GM18520 (cell line): Measurements from ENCODE around the gene CDH12.
"Not testable (repeated sequence)": the region's sequence is repeated elsewhere in the genome, so short reads cannot be mapped to it uniquely, and the experiment has no call there.

Source experiments
- ATAC-seq: cut with Tn5 transposase; IDR thresholded peaks from one replicate; pipeline ENCODE4 v1.9.1; 2021; ENCODE audit not compliant: unreplicated experiment

The CDH12 gene

GRCh38 chr5:22051881-22052280 is 801.3 kb downstream of the CDH12 start:
- no peak for ATAC-seq

- no peak for ATAC-seq
These were observed 802.2 kb downstream of the CDH12 start for GRCh38 chr5:22050931-22051330.

GRCh38 chr5:22044229-22044628 is 808.9 kb downstream of the CDH12 start:
- ATAC-seq, result no peak

DNA sequence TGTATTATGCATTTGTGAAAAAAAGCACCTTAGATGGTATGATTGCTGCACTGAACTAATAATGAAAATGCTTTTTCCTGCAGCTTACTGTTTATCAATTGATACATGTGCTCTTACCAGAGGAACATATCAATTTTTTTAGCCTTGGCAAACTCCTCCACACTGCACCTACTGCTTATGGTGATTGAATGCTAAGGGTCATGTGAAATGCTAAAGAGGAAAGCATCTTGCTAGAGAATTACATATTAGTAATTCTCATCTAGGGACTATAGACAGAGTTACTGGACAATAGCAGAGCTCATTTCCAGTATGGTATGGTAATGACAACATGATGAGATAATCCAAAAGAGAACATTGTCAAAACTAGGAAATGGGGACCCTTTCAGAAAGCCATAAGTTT is 817.1 kb downstream of the CDH12 start:
- ATAC-seq, result no peak

GRCh38 chr5:22033066-22033465 is 820.1 kb downstream of the CDH12 start:
- ATAC-seq, result no peak

- ATAC-seq, result no peak
These were observed 829.4 kb downstream of the CDH12 start for GRCh38 chr5:22023784-22024183.

- not testable (repeated sequence) for ATAC-seq
These were observed 840.3 kb downstream of the CDH12 start for GRCh38 chr5:22012893-22013292.

- ATAC-seq, result not testable (repeated sequence)
These were observed 842.3 kb downstream of the CDH12 start for GRCh38 chr5:22010808-22011207.

DNA sequence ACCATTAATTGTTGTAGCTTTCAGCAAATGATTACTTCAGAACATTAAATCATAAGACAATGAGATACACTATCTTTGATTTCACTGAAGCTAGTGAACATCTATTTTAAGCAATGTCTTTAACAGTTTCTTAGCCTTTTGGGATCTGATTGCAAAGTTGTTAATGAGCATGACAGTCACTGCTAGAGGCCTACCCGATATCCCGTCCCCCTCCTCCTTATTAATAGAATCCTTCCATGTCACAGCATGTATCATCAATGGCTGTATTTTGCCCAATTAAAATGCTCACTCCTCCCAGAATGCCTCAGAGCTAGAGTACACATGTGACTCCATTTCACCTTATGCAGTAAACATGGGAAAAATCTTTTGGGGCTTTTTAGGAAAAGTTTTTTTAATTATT is 852.0 kb downstream of the CDH12 start:
- ATAC-seq, result not testable (repeated sequence)

DNA sequence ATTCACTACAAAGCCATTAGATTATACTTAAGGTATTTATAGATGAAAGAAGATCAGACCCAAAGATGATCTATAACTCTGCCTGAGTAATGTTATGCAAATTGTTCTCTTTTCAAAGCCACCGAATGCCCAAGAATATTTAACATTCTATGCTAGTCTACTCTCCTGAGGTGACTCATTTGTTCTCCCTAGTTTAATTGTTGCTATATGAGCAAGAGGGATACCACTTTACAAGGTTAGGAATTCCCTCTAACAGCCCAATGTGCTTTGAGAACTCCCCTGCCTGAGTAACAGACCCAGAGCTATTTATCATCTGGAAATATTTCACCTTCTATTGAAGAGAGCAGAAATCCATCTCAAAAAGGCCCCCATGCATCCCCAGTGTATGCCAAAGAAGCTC is 867.3 kb downstream of the CDH12 start:
- not testable (repeated sequence) for ATAC-seq

GRCh38 chr5:21951571-21951970 is 901.6 kb downstream of the CDH12 start:
- not testable (repeated sequence) for ATAC-seq

- no peak for ATAC-seq
These were observed 922.0 kb downstream of the CDH12 start for GRCh38 chr5:21931116-21931515.

GRCh38 chr5:21919414-21920022 is 933.6 kb downstream of the CDH12 start:
- peak; percentile 97 for ATAC-seq

GRCh38 chr5:21918451-21918850 is 934.7 kb downstream of the CDH12 start:
- no peak for ATAC-seq

DNA sequence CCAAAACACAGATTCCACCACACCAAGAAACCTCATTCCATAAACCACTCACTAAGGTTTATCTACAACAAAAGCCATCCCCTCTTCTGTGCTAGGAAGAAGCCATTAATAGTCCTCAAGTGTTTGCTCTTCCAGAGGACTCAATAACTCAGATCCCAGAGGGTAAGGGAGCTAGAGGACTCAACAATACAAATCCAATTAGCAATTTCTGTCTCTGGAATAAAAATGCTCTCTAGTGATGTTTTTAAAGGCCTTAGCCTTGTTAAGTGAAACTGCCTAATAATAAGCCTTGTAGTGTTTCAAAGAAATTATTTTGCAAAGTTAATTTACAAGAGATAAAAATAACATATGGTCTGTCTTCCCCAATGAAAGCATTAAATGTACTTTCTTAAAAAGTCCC is 942.4 kb downstream of the CDH12 start:
- no peak for ATAC-seq

DNA sequence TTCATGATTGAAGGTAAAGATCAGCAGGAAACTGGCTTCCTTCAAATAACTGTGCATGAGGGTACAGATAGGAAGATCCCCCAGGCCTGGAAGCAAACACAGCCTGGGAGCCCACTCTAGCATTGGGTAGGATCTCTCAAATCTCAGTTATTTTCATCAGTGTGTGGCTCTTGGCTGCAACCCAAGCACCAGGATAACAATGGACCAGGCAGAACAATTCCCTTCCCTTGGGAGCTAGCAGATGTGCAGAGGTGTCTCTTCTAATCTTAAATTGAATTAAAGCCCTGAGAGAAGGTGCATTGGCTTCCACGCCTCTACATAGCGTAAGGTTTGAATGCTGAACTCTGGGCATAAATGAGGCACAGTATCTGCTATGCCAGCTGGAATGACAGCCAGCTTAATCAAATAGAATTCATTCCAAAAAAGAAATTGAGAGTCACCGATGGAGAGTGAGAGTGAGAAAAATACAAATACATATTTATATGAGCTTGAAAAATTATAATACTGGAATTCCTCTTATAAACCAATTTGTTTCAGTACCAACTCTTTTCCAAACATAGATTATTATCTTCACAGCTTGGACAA is 957.3 kb downstream of the CDH12 start:
- ATAC-seq, result no peak

GRCh38 chr5:21893161-21893560 is 960.0 kb downstream of the CDH12 start:
- no peak for ATAC-seq

GRCh38 chr5:21889581-21889980 is 963.6 kb downstream of the CDH12 start:
- ATAC-seq, result no peak

DNA sequence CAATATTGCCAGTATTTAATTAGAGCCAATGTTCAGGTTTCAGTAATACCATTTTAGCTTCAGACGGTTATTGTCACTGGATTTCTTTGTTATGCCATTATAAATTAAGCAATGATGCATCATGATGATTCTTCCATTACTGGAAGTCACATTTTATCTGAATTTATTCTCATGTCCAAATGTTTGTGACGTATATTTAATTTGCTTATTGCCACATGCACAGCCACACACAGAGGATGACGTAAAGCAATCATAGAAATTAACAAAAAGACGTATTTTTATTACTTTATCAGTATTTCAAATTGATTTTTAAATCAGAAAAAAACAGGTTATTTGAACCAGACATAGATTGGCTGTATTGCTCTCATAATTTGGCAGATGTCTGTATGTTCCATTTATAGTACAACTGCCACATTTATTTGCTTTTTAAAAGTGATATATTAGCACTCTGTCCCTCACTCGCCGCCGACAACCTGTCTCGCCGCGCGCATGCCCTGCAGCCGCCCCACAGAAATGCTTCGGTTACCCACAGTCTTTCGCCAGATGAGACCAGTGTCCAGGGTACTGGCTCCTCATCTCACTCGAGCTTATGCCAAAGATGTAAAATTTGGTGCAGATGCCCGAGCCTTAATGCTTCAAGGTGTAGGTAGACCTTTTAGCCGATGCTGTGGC is 970.9 kb downstream of the CDH12 start:
- ATAC-seq, result no peak

- no peak for ATAC-seq
These were observed 973.0 kb downstream of the CDH12 start for GRCh38 chr5:21880164-21880563.

DNA sequence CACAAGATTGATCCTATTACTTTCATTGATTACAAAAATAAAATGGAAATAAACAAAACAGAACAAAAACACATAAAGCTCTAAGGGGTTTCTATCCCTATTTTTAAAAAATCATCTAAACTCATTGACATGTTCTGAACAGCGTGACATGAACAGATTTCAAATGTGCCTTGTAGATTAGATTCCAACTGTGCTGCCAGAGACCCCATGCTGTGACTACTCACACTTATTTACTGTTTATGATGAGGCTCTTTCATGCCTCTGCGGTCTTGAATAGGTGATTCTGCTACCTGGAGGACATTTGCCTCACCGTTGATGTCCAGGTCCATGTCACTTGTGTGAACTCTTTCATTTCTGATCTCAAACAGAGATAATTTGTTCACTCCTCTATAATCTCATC is 990.2 kb downstream of the CDH12 start:
- ATAC-seq, result no peak

GRCh38 chr5:21858441-21858840 is 994.7 kb downstream of the CDH12 start:
- no peak for ATAC-seq
